ENCODE results near the gene ANO7. TPM values are rescaled to one million over a fixed set of nuclear protein-coding genes. Genes with fewer than 3 reads are reported as not detected.

Gene ANO7
- total and polyA plus RNA-seq, 2 of the 13 experiments (the other 11 are each of a cell fraction or from before 2014, with no cell fraction given) = 4.1 to 4.9 TPM

DNA sequence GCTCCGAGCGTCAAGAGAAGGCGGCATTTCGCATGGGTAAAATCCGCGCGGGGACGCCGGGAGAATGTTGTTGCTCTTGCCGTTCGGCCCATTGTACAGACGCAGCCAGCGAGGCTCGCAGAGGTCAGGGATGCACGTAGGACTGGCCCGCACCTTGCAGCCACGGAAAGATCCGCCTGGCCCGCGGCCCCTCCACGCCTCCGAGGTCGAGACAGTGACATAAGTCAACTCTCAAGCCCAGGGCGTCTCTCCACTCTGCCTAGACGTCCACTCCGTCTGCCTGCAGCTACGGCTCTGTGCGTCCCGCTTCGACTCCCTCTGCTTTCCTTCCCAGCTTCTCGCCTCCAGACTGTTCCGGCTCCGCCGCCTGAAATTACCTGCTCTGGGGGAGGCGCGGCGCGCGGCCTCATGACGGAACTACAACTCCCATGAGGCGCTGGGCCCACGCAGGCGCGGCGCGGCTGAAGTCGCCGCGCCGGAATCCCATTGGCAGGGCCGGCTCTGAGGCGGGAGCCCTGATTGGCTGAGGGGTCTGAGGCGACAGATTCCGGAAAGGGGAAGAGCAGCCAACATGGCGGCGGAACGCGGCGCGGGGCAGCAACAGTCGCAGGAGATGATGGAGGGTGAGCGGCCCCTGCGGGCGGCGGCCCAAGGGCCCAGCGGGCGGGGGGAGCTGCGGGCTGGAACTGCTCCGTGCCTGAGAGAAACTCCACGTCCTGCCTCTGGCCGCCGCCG, 38.4 kb upstream of the ANO7 start, which contains the start of gene PPP1R7 (continued):
- peak; percentile 61; the same call in 1 of the 2 replicates for TF ChIP-seq ZNF839 (CRISPR knock-in tag; IDR thresholded peaks at IDR 0.05; ENCODE audit: borderline replicate concordance)
- TF ChIP-seq ZNF274 (CRISPR knock-in tag; IDR thresholded peaks at IDR 0.05) = peak; percentile 44; the same call in 1 of the 2 replicates
- TF ChIP-seq PTBP1 (IDR thresholded peaks at IDR 0.05; ENCODE audit: low read depth, low read length, poor library complexity, severe bottlenecking) = peak; percentile 44
- TF ChIP-seq, protein P1, sequence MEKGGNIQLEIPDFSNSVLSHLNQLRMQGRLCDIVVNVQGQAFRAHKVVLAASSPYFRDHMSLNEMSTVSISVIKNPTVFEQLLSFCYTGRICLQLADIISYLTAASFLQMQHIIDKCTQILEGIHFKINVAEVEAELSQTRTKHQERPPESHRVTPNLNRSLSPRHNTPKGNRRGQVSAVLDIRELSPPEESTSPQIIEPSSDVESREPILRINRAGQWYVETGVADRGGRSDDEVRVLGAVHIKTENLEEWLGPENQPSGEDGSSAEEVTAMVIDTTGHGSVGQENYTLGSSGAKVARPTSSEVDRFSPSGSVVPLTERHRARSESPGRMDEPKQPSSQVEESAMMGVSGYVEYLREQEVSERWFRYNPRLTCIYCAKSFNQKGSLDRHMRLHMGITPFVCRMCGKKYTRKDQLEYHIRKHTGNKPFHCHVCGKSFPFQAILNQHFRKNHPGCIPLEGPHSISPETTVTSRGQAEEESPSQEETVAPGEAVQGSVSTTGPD (CRISPR knock-in tag; IDR thresholded peaks at IDR 0.05) = no peak
- TF ChIP-seq TEAD3 (CRISPR knock-in tag; optimal IDR thresholded peaks at IDR 0.05; ENCODE audit: borderline replicate concordance) = peak; percentile 75
- TF ChIP-seq ZNF678 (CRISPR knock-in tag; IDR thresholded peaks at IDR 0.05) = no peak
- TF ChIP-seq ZNF549 (CRISPR knock-in tag; IDR thresholded peaks at IDR 0.05) = no peak
- peak; percentile 67; the same call in 1 of the 2 replicates for TF ChIP-seq PCBP1 (IDR thresholded peaks at IDR 0.05; ENCODE audit: borderline replicate concordance, low read depth, low read length)
- no peak for TF ChIP-seq ZNF337 (CRISPR knock-in tag; IDR thresholded peaks at IDR 0.05; ENCODE audit: borderline replicate concordance, low read depth)
- TF ChIP-seq, protein P2, sequence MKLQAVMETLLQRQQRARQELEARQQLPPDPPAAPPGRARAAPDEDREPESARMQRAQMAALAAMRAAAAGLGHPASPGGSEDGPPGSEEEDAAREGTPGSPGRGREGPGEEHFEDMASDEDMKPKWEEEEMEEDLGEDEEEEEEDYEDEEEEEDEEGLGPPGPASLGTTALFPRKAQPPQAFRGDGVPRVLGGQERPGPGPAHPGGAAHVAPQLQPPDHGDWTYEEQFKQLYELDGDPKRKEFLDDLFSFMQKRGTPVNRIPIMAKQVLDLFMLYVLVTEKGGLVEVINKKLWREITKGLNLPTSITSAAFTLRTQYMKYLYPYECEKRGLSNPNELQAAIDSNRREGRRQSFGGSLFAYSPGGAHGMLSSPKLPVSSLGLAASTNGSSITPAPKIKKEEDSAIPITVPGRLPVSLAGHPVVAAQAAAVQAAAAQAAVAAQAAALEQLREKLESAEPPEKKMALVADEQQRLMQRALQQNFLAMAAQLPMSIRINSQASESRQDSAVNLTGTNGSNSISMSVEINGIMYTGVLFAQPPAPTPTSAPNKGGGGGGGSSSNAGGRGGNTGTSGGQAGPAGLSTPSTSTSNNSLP (IDR thresholded peaks at IDR 0.05; ENCODE audit: low read depth, low read length) = no peak
- peak; percentile 51 for TF ChIP-seq AGO2 (optimal IDR thresholded peaks at IDR 0.05; ENCODE audit: low read depth, low read length)
- TF ChIP-seq ARNT (IDR thresholded peaks at IDR 0.05) = no peak
- TF ChIP-seq ZNF292 (CRISPR knock-in tag; IDR thresholded peaks at IDR 0.05; ENCODE audit: borderline replicate concordance, low read depth) = peak; percentile 38; the same call in 1 of the 2 replicates
- no peak for TF ChIP-seq SRSF1 (optimal IDR thresholded peaks at IDR 0.05; ENCODE audit: low read depth, low read length)
- TF ChIP-seq, protein P3, sequence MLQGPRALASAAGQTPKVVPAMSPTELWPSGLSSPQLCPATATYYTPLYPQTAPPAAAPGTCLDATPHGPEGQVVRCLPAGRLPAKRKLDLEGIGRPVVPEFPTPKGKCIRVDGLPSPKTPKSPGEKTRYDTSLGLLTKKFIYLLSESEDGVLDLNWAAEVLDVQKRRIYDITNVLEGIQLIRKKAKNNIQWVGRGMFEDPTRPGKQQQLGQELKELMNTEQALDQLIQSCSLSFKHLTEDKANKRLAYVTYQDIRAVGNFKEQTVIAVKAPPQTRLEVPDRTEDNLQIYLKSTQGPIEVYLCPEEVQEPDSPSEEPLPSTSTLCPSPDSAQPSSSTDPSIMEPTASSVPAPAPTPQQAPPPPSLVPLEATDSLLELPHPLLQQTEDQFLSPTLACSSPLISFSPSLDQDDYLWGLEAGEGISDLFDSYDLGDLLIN (CRISPR knock-in tag; IDR thresholded peaks at IDR 0.05; ENCODE audit: borderline replicate concordance) = peak; percentile 34; the same call in 1 of the 2 replicates
- no peak for TF ChIP-seq REL (CRISPR knock-in tag; conservative IDR thresholded peaks at IDR 0.05)
- TF ChIP-seq, protein P4, sequence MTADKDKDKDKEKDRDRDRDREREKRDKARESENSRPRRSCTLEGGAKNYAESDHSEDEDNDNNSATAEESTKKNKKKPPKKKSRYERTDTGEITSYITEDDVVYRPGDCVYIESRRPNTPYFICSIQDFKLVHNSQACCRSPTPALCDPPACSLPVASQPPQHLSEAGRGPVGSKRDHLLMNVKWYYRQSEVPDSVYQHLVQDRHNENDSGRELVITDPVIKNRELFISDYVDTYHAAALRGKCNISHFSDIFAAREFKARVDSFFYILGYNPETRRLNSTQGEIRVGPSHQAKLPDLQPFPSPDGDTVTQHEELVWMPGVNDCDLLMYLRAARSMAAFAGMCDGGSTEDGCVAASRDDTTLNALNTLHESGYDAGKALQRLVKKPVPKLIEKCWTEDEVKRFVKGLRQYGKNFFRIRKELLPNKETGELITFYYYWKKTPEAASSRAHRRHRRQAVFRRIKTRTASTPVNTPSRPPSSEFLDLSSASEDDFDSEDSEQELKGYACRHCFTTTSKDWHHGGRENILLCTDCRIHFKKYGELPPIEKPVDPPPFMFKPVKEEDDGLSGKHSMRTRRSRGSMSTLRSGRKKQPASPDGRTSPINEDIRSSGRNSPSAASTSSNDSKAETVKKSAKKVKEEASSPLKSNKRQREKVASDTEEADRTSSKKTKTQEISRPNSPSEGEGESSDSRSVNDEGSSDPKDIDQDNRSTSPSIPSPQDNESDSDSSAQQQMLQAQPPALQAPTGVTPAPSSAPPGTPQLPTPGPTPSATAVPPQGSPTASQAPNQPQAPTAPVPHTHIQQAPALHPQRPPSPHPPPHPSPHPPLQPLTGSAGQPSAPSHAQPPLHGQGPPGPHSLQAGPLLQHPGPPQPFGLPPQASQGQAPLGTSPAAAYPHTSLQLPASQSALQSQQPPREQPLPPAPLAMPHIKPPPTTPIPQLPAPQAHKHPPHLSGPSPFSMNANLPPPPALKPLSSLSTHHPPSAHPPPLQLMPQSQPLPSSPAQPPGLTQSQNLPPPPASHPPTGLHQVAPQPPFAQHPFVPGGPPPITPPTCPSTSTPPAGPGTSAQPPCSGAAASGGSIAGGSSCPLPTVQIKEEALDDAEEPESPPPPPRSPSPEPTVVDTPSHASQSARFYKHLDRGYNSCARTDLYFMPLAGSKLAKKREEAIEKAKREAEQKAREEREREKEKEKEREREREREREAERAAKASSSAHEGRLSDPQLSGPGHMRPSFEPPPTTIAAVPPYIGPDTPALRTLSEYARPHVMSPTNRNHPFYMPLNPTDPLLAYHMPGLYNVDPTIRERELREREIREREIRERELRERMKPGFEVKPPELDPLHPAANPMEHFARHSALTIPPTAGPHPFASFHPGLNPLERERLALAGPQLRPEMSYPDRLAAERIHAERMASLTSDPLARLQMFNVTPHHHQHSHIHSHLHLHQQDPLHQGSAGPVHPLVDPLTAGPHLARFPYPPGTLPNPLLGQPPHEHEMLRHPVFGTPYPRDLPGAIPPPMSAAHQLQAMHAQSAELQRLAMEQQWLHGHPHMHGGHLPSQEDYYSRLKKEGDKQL (CRISPR knock-in tag; IDR thresholded peaks at IDR 0.05; ENCODE audit: low read depth) = no peak
- peak; percentile 39; the same call in 1 of the 2 replicates for TF ChIP-seq ZNF329 (CRISPR knock-in tag; IDR thresholded peaks at IDR 0.05; ENCODE audit: low read depth)
